ENCODE data around the gene WDR33. TPM values are rescaled to one million over a fixed set of nuclear protein-coding genes. Genes with fewer than 3 reads are reported as not detected.
"Not testable (repeated sequence)": the region's sequence is repeated elsewhere in the genome, so short reads cannot be mapped to it uniquely, and the experiment has no call there.

WDR33 gene
- total RNA-seq, 5 donors from 2014 or later (not counting 1 experiment from before 2014, with no cell fraction given): 54.5 to 79.8 (median 76.2) TPM

DNA sequence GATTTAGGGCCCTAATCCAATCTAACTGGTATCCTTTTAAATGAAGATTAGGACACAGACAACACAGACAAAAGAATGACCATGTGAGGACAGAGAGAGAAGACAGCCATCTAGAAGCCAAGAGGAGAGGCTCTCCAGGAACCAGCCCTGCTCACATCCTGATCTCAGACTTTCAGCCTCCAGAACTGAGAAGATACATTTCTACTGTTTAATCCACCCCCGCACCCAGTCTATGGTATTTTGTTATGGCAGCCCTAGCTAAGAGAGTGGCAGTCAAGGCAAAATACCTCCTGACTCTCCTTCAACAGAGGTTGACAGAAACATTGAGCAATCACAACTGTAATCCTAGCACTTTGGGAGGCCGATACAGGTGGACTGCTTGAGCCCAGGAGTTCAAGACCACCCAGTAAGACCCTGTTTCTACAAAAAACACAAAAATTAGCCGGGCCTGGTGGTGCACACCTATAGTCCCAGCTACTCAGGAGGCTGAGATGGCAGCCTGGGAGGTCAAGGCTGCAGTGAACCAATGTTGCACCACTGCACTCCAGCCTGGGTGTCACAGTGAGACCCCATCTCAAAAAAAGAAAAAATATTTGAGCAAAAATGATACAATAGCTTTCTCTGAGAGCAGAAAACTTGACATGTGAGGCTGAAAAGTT lies 34.7 kb downstream of the WDR33 start:
- Histone ChIP-seq H3K36me3 (ENCODE audit: control insufficient read depth in 2 of 2, extremely low read depth in 1 of 2, insufficient read depth in 1 of 2, low read length in 1 of 2) (peaks cover 0 to 3% of the 10 kb centered on the region in 2 donors), H3K27ac (ENCODE audit: low read length) (no peak overlapping the region), H3K4me1 (ENCODE audit: control insufficient read depth in 1 of 2, extremely low read depth in 1 of 2, insufficient read depth in 2 of 2, low read length in 2 of 2) (peaks cover 3 to 16% of the 10 kb centered on the region in 2 experiments), H3K9me3 (no peaks in the 10 kb centered on the region), H3K4me3 (ENCODE audit: control insufficient read depth in 1 of 2, extremely low read depth in 1 of 2, low read length in 1 of 2) (no peak overlapping the region), H3K27me3 (replicated peaks in 1 of 2; ENCODE audit: control insufficient read depth in 2 of 2, extremely low read depth in 1 of 2, insufficient read depth in 2 of 2, low read length in 1 of 2) (no peaks in the 10 kb centered on the region)
- no peak for ATAC-seq (replicated peaks in 1 of 4)
- H3K4me1 Mint-ChIP-seq: peaks cover 49 to 63% (median 62%) of the 10 kb centered on the region in 3 donors
- DNase-seq: no peak
- H3K27me3 Mint-ChIP-seq: no peaks in the 10 kb centered on the region
- no peaks in the 10 kb centered on the region for H3K9me3 Mint-ChIP-seq
- H3K27ac Mint-ChIP-seq: peak overlapping the region in 1 of 2 donors; percentile 29
- ChIA-PET POLR2A (interaction anchor here (0.5 to 0.7 kb wide), 2 partner anchors 10 to 798 kb away, joined by 3 to 5 read pairs; no protein-coding TSS in a partner anchor), CTCF (no interaction called here)
- no peak overlapping the region for H3K4me3 Mint-ChIP-seq
- H3K36me3 Mint-ChIP-seq: peaks cover 9% of the 10 kb centered on the region
- 100% methylated on average over 2 of the region's 3 CpGs for WGBS (ENCODE audit: insufficient coverage)

DNA sequence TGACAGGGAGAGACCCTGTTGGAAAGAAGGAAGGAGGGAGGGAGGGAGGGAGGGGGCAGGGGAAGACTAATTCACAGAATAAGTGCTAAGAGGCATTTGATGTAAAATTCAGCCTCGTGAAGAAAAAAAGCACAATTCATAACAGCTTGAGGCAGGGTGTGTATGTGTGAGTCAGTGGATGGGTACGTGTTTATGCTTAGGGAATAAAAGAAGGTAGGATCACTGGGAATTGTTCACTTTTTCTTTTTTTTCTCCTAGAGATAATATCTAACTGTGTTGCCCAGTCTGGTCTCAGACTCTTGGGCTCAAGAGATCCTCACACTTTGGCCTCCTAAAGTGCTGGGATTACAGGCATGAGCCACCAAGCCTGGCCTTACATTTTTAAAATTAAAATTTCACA lies 39.2 kb downstream of the WDR33 start:
- Histone ChIP-seq H3K9me3 (no peaks in the 10 kb centered on the region), H3K27me3 (replicated peaks in 1 of 2; ENCODE audit: control insufficient read depth in 2 of 2, extremely low read depth in 1 of 2, insufficient read depth in 2 of 2, low read length in 1 of 2) (no peaks in the 10 kb centered on the region), H3K4me3 (ENCODE audit: control insufficient read depth in 1 of 2, extremely low read depth in 1 of 2, low read length in 1 of 2) (no peak overlapping the region), H3K36me3 (ENCODE audit: control insufficient read depth in 2 of 2, extremely low read depth in 1 of 2, insufficient read depth in 1 of 2, low read length in 1 of 2) (peaks cover 7 to 34% of the 10 kb centered on the region in 2 donors), H3K27ac (ENCODE audit: low read length) (no peak overlapping the region), H3K4me1 (ENCODE audit: control insufficient read depth in 1 of 2, extremely low read depth in 1 of 2, insufficient read depth in 2 of 2, low read length in 2 of 2) (peaks cover 3 to 9% of the 10 kb centered on the region in 2 experiments)
- Mint-ChIP-seq H3K9me3 (no peaks in the 10 kb centered on the region), H3K4me1 (peaks cover 26 to 36% (median 34%) of the 10 kb centered on the region in 3 donors), H3K36me3 (peaks cover 16% of the 10 kb centered on the region), H3K27me3 (no peaks in the 10 kb centered on the region), H3K27ac (no peak overlapping the region), H3K4me3 (no peak overlapping the region)
- no peak for ATAC-seq (replicated peaks in 1 of 4)
- ChIA-PET CTCF (interaction anchor here in 1 of 2 donors (0.7 kb wide), 1 partner anchor 49 kb away, joined by 5 read pairs; no protein-coding TSS in a partner anchor), POLR2A (no interaction called here)
- WGBS (ENCODE audit: insufficient coverage): 100% methylated on average over 1 of the region's 2 CpGs
- DNase-seq: no peak

DNA sequence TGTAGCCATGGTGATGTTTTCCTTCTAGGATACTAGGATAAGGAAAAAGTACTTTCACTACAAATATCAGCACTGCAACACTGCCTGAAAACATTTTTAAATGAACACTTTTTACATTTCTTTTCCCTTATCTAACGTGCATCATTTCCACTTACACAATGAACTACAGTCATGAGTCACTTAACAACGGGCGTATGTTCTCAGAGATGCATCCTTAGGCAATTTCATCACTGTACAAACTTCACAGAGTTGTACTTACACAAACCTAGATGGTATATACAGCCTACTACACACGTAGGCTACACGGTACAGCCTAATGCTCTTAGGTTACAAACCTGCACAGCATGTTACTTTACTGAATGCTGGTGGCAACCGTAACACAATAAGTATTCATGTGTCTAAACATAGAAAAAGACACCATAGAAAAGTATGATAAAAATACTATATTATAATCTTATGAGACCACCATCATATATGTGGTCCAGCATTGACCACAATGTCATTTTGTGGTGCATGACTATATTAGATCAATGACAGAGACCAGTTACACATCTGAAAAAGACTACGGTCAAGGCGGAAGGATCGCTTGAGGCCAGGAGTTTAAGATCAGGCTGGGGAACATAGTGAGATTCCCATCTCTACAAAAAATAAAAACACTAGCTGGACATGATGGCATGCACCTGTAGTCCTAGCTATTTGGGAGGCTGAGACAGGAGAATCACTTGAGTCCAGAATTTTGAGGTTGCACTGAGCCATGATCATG lies 39.8 kb downstream of the WDR33 start:
- DNase-seq (no peak), ATAC-seq (replicated peaks in 1 of 4) (no peak)
- Mint-ChIP-seq H3K4me1 (peaks cover 20 to 30% (median 28%) of the 10 kb centered on the region in 3 donors), H3K27me3 (no peaks in the 10 kb centered on the region), H3K4me3 (no peak overlapping the region), H3K36me3 (peaks cover 19% of the 10 kb centered on the region), H3K27ac (no peak overlapping the region), H3K9me3 (no peaks in the 10 kb centered on the region)
- CTCF ChIA-PET: no interaction called here
- Histone ChIP-seq H3K36me3 (ENCODE audit: control insufficient read depth in 2 of 2, extremely low read depth in 1 of 2, insufficient read depth in 1 of 2, low read length in 1 of 2) (peaks cover 7 to 40% of the 10 kb centered on the region in 2 donors), H3K27ac (ENCODE audit: low read length) (no peak overlapping the region), H3K9me3 (no peaks in the 10 kb centered on the region), H3K27me3 (replicated peaks in 1 of 2; ENCODE audit: control insufficient read depth in 2 of 2, extremely low read depth in 1 of 2, insufficient read depth in 2 of 2, low read length in 1 of 2) (no peaks in the 10 kb centered on the region), H3K4me3 (ENCODE audit: control insufficient read depth in 1 of 2, extremely low read depth in 1 of 2, low read length in 1 of 2) (no peak overlapping the region), H3K4me1 (ENCODE audit: control insufficient read depth in 1 of 2, extremely low read depth in 1 of 2, insufficient read depth in 2 of 2, low read length in 2 of 2) (peaks cover 3 to 6% of the 10 kb centered on the region in 2 experiments)
- WGBS (ENCODE audit: insufficient coverage): 100% methylated on average over 1 of the region's 9 CpGs
- POLR2A ChIA-PET: no interaction called here

DNA sequence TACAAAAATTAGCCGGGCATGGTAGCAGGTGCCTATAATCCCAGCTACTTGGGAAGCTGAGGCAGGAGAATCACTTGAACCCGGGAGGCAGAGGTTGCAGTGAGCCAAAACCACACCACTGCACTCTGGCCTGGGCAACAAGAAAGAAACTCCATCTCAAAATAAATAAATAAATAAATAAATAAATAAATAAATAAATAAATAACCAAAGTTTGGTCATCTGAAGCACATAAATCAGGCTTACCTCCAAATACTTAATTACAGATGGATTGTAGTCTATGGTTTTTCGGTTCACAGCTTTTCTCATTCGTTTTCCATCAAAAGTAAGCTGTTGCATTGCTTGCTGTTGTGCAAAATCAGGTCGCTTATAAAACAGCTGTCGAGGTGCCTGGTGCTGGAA lies 40.4 kb downstream of the WDR33 start:
- H3K27me3 Mint-ChIP-seq; CTCF ChIA-PET; H3K9me3 ChIP-seq; H3K4me3 Mint-ChIP-seq; H3K4me3 ChIP-seq (ENCODE audit: control insufficient read depth in 1 of 2, extremely low read depth in 1 of 2, low read length in 1 of 2); H3K4me1 ChIP-seq (ENCODE audit: control insufficient read depth in 1 of 2, extremely low read depth in 1 of 2, insufficient read depth in 2 of 2, low read length in 2 of 2); H3K27me3 ChIP-seq (replicated peaks in 1 of 2; ENCODE audit: control insufficient read depth in 2 of 2, extremely low read depth in 1 of 2, insufficient read depth in 2 of 2, low read length in 1 of 2); DNase-seq; H3K27ac Mint-ChIP-seq; ATAC-seq (replicated peaks in 1 of 4); H3K27ac ChIP-seq (ENCODE audit: low read length); H3K9me3 Mint-ChIP-seq; POLR2A ChIA-PET: not testable (repeated sequence)
- H3K36me3 Mint-ChIP-seq: peaks cover 19% of the 10 kb centered on the region
- peaks cover 7 to 43% of the 10 kb centered on the region in 2 donors for H3K36me3 ChIP-seq (ENCODE audit: control insufficient read depth in 2 of 2, extremely low read depth in 1 of 2, insufficient read depth in 1 of 2, low read length in 1 of 2)
- WGBS (ENCODE audit: insufficient coverage): no CpG with 5 or more reads among the region's 6 CpGs
- peaks cover 14 to 24% (median 22%) of the 10 kb centered on the region in 3 donors for H3K4me1 Mint-ChIP-seq

DNA sequence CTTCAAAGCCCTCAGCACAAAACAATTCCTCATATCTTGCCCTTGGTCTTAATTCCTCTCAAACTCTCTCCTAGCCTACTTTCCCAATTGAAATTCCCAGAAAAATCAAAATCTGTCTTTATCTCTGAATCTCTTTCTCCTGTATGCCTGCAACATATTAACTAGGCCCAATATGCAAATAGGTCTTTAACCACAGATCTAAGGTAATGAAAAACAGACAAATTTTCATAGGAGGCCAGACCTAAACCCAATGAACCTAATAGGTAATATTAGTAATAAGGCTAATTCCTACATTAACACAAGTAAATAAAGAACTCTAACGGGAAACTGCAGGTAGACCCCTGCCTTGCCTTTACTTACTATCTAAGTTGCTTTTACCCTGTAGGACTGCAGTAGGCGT lies 41.4 kb downstream of the WDR33 start:
- DNase-seq (no peak), ATAC-seq (replicated peaks in 1 of 4) (no peak)
- H3K4me3 Mint-ChIP-seq: no peak overlapping the region
- CTCF ChIA-PET: interaction anchor here in 1 of 2 donors (0.6 kb wide), 1 partner anchor 102 kb away, joined by 5 read pairs; no protein-coding TSS in a partner anchor
- peaks cover 0 to 6% of the 10 kb centered on the region in 2 experiments for H3K4me1 ChIP-seq (ENCODE audit: control insufficient read depth in 1 of 2, extremely low read depth in 1 of 2, insufficient read depth in 2 of 2, low read length in 2 of 2)
- no peaks in the 10 kb centered on the region for H3K9me3 ChIP-seq
- no CpG with 5 or more reads among the region's 2 CpGs for WGBS (ENCODE audit: insufficient coverage)
- no peak overlapping the region for H3K27ac ChIP-seq (ENCODE audit: low read length)
- H3K4me3 ChIP-seq (ENCODE audit: control insufficient read depth in 1 of 2, extremely low read depth in 1 of 2, low read length in 1 of 2): no peak overlapping the region
- H3K27ac Mint-ChIP-seq: peak overlapping the region; percentile 32 to 78
- H3K9me3 Mint-ChIP-seq: no peaks in the 10 kb centered on the region
- H3K27me3 Mint-ChIP-seq: no peaks in the 10 kb centered on the region
- H3K4me1 Mint-ChIP-seq: peaks cover 11 to 18% (median 15%) of the 10 kb centered on the region in 3 donors
- H3K36me3 ChIP-seq (ENCODE audit: control insufficient read depth in 2 of 2, extremely low read depth in 1 of 2, insufficient read depth in 1 of 2, low read length in 1 of 2): peaks cover 7 to 52% of the 10 kb centered on the region in 2 donors
- peaks cover 27% of the 10 kb centered on the region for H3K36me3 Mint-ChIP-seq
- POLR2A ChIA-PET: no interaction called here
- H3K27me3 ChIP-seq (replicated peaks in 1 of 2; ENCODE audit: control insufficient read depth in 2 of 2, extremely low read depth in 1 of 2, insufficient read depth in 2 of 2, low read length in 1 of 2): no peaks in the 10 kb centered on the region

DNA sequence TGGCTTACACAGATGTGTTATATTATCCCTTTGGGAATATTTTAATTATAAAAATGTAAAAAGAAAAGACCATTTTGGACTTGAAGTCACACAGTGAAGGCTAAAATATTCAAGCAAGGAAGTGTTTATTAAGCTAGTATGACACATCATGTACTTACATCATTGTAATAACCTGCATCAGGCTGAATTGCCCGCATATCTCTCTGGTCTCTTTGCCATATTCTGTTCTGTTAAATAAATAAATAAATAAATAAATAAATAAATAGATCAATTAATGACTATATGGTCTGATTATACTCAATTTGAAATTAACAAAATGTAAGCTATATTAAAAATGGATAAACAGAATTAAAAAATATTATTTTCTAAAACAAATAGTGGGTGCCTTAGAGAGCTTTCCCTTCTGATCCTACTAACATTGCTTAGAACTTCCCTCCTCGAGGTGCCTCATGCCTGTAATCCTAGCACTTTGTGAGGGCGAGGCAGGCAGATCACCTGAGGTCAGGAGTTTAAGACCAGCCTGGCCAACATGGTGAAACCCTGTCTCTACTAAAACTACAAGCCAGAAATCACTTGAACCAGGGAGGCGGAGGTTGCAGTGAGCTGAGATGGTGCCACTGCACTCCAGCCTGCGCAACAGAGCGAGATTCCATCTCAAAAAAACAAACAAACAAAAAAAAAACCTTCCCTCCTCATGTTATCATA lies 42.0 kb downstream of the WDR33 start:
- 100% methylated on average over 5 of the region's 6 CpGs for WGBS (ENCODE audit: insufficient coverage)
- H3K27ac ChIP-seq (ENCODE audit: low read length): no peak overlapping the region
- no peak overlapping the region for H3K4me3 Mint-ChIP-seq
- no peak overlapping the region for H3K4me3 ChIP-seq (ENCODE audit: control insufficient read depth in 1 of 2, extremely low read depth in 1 of 2, low read length in 1 of 2)
- H3K9me3 ChIP-seq: no peaks in the 10 kb centered on the region
- POLR2A ChIA-PET: no interaction called here
- H3K27me3 ChIP-seq (replicated peaks in 1 of 2; ENCODE audit: control insufficient read depth in 2 of 2, extremely low read depth in 1 of 2, insufficient read depth in 2 of 2, low read length in 1 of 2): no peaks in the 10 kb centered on the region
- no peaks in the 10 kb centered on the region for H3K27me3 Mint-ChIP-seq
- no peaks in the 10 kb centered on the region for H3K9me3 Mint-ChIP-seq
- peaks cover 33% of the 10 kb centered on the region for H3K36me3 Mint-ChIP-seq
- peaks cover 7 to 59% of the 10 kb centered on the region in 2 donors for H3K36me3 ChIP-seq (ENCODE audit: control insufficient read depth in 2 of 2, extremely low read depth in 1 of 2, insufficient read depth in 1 of 2, low read length in 1 of 2)
- peak overlapping the region in 1 of 2 donors; percentile 32 for H3K27ac Mint-ChIP-seq
- H3K4me1 ChIP-seq (ENCODE audit: control insufficient read depth in 1 of 2, extremely low read depth in 1 of 2, insufficient read depth in 2 of 2, low read length in 2 of 2): peaks cover 0 to 4% of the 10 kb centered on the region in 2 experiments
- CTCF ChIA-PET: interaction anchor here in 1 of 2 donors (0.6 kb wide), 1 partner anchor 103 kb away, joined by 5 read pairs; no protein-coding TSS in a partner anchor
- DNase-seq (no peak), ATAC-seq (replicated peaks in 1 of 4) (no peak)
- peaks cover 11 to 18% (median 15%) of the 10 kb centered on the region in 3 donors for H3K4me1 Mint-ChIP-seq
